Medulla oblongata (tissue), 1 donor: ENCODE results near the gene PTPRJ.

Experiments
- DNase-seq: peaks from one replicate; pipeline ENCODE4 v3.0.0-alpha.2; 2015; ENCODE audit errors: extremely low spot score

Gene PTPRJ

GRCh38 chr11:47994417-47994816 is 14.1 kb downstream of the PTPRJ start:
- no peak for DNase-seq

- no peak for DNase-seq
Observed at GRCh38 chr11:47995360-47995769, 15.0 kb downstream of the PTPRJ start.

DNA sequence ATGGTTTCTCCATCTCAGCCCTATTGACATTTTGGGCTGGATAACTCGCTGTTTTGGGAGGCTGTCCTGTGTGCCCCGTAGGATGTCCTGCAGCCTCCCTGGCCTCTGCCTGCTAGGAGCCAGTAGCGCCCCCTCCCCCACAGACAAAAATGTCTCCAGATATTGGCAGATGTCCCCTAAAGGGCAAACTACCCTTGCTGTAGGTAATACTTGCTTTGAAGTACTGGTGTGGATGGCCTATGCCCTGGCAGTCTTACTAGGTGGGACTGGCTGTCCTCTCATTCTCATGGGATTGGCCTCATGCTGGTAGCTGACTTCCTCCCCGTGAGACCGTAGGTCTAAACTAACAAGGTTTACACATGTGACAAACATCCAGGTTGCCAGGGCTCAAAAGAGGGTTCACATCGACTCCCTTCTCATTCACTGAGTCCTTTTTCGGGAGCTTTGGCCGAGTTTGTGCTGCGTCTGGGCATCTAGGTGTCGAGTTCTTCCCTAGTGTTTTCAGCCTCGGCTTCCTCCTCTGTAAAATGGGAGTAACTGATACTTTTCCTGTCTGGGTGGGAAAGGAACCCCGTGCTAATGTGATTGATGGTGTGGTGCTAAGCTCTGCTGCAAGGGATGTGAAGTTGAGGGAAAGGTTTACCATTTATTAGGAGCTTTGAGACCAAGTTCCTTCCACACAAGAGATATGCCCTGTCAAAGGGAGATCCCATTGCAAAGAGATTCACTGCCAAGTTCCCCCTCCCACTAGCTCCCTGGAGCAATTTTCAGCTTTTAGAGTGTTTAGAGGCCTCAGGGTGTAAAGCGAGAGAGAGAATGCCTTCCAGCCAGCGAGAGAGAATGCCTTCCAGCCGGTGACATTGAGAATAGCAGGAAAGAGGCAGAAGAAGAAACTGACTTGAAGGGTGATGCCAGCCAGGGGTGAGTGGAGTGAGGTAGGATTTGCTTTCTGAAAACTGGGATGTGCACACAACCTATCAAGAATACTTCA is 17.0 kb downstream of the PTPRJ start:
- no peak for DNase-seq

DNA sequence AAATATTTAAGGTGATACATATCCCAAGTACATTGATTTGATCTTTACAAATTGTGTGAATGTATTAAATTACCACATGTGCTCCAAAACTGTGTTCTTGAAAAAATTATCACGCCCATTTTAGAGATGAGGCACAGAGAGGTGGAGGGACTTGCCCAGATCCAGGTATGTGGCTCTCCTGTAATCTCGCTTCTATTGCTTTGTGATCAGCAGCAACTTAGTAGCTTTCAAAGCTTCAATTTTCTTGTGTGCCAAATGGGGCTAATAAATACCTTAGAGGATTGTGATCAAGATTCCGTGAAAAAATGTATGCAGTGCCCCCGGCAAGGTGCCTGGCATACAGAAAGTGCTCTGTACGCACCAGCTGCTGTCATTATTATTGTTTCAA is 18.0 kb downstream of the PTPRJ start:
- DNase-seq, result no peak

DNA sequence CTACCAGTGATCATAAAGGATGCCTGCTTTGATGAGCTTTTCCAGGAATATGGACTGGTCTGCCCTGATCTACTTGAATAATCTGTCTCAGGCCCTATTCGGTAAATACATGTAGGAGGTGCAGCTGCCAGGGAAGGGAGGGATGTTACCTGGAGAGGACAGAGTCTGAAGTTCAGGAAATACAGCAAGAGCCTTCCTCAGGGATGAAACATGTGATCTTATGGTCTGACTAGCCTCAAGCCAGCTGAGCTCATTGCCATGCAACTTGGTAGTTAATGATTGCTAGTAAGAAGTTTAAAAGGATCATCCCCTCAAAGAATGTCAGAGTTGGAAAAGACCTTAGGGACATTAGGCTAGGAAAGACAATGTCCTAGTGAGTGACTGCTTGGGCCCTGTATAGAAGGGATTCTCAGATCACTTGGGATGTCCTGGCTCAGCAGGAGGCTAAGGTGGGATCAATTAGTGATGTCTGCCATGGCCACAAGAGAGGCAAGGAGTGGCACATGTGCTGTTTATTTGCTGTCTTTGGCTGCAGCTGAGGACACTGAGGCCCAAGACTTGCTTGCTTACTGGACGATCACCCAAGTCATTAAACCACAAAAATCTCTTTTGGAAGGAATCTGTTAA is 18.5 kb downstream of the PTPRJ start:
- DNase-seq, result no peak

DNA sequence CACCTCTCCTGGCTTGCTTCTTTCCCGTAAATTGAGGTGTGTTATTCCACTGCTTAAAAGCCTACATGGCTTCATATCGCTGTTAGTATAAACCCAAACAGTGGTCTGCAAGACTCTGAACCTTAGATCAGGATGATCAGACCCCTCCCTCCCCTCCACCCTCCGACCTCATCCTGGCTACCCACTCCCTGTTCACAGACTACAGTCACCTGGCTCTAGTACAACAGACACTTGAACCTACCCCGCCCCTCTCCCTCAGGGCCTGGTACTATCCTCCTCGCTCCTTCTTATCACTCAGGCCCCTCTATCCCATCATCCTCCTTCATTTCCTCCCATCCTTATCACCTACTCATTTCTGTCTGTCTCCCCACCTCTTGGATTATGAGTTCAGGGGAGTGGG is 20.1 kb downstream of the PTPRJ start:
- no peak for DNase-seq

- DNase-seq, result no peak
Observed at GRCh38 chr11:48001438-48002021, 21.2 kb downstream of the PTPRJ start.

DNA sequence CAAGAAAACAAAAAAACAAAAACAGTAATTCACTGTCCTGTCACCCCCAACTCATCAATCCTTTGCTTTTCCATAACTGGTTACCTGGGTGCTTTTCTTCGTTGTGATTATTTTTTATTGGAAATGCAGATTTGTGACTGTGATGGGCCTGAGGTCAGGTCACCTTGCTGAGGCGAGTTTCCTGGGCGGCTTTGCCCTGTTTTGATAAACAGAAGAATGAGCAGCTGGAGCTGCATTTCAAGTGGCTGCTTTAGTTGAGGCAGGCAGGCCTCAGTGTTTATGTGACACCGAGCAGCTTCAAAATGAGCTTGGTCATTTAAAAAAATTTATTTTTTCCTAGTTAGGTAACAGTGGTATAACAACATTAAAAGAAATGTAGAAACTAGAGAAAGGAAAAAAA is 22.2 kb downstream of the PTPRJ start:
- DNase-seq, result no peak

DNA sequence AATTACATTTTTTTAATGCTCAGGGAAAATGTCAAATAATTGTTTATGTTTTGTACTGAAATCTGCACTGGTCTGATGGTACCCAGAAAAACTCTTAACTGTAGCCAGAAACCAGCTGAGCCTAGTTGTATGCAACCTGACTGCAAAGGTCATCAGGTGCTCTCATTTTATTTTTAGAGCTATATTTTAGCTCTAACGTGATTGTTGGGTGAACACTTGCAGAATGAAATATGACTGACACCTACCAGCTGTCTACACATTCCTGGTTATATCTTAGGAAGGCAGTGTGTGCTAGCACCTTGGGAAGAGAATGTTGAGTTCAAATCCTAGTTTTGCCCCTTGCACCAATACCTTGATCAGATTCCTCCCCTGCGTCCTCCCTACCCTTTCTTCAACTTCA is 23.6 kb downstream of the PTPRJ start:
- no peak for DNase-seq

DNA sequence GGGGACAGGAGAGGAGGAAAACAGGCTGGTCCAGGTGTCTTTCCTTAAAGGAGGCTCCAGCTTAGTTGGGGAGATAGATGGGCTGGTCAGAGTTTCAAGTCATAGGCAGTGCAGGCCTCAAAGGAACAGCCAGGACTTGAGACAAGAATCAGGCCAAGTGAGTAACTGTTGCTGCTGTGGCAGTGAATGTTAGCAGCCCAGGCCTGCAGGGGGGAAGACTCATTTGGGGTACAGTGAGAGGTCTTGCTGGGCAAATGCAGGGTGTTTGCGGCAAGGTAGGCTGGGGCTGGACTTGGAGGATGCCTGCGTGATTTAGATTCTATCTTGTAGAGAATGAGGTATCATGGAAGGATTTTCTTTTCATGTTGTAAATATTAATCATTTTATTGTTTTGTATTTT is 24.1 kb downstream of the PTPRJ start:
- DNase-seq, result no peak

GRCh38 chr11:48005136-48005535 is 24.8 kb downstream of the PTPRJ start:
- DNase-seq, result no peak

GRCh38 chr11:48005831-48006270 is 25.5 kb downstream of the PTPRJ start:
- no peak for DNase-seq

DNA sequence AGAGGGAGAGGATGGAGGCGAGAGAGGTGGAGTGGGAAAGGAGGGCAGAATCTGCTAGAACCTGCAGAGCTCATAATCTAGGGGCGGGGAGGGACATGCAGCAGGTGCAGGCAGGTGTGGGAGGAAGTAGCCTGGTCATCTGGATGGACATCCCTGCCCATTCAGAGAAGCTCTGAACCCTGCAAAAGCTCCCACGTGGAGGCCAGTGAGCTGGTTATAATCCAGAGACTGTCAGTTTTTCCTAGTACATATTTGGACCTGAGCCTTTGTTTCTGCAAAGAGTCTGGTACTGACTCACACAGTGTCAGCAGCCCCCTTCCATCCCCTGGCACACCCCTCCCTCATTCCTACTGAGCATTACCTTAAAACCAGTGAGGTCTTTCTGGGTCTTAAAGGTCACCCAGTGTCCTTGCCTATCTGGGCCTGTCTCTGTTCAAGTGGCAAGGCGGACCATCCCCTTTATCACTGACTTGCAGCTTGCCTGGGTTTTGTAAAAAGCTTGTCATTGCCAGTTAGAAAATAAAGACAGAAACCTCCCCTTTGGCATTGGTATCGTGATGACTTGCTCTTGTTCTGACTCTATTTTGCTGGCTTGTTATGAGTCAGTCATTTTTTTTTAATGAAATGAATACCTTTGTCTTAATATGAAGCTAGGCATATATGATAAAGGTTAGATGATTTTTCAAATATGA is 26.1 kb downstream of the PTPRJ start:
- no peak for DNase-seq

GRCh38 chr11:48007677-48008076 is 27.3 kb downstream of the PTPRJ start:
- no peak for DNase-seq

DNA sequence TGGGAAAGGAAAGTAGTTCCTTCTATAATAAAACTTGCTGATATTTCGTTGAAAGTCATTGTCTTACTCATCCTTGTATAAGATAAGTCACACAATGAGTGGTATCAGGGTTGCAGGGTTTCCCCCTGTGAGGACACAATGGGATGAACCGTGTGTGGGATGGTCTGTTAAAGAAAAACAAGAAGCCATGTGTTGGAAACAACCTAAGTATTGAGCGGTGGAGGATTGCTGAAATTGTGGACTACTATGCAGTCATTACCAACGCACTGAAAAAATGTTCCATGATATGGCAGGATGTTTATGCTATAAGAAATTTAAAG is 28.6 kb downstream of the PTPRJ start:
- no peak for DNase-seq

DNA sequence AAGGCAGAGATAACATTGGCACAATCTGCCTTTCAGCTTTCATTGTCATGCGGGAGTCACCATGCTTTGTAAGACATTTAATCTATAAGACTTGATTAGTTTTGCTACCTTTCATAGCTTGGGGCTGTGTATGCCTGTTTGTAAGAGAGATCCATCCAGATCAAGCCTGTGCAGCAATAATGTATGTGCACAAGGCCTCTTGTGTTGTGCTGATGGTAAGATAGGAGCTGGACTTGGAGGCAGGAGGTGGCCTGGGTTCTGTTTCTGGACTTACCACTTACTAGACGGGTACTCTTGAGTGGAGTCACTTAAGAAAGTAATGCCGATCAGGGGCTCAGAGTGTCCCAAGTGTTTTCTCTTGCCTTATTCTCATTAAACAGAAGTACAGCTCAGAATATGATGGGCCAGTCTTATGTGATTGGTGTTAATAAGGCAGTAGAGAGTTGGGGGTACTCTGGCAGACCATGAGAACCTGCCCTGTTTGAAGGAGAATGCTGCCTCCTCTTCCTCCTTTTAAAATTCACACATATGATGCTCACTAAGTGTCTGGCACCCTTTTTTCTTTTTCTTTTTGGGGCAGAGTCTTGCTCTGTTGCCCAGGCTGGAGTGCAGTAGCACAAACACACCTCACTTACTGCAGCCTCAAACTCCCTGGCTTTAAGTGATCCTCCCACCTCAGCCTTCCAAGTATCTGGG is 30.9 kb downstream of the PTPRJ start:
- no peak for DNase-seq

DNA sequence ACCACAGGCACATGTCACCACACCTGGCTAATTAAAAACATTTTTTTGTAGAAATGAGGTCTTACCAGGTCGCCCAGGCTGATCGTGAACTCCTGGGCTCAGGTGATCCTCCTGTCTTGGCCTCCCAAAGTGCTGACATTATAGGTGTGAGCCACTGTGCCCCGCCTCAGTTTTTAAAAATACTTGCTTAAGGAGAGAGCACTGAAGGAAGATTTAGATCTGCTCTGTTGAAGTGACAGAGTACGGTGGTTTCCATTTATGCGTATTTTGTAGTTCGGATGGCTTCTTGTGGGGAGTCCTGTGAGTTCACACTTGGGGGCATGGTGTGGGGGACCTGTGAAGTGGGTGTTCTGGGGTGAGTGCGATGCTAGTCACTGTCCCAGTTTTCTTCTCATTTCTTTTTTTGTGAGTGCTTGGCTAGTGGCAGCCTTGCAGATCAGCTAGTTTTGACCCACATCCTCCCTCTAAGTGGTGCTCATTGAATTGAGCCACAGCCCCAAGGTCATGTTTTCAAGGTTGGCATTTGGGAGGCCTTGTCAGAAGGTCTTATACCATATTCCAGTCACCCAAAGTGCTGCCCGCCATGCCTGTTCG is 31.5 kb downstream of the PTPRJ start:
- DNase-seq, result no peak

GRCh38 chr11:48013269-48013901 is 33.0 kb downstream of the PTPRJ start:
- no peak for DNase-seq

DNA sequence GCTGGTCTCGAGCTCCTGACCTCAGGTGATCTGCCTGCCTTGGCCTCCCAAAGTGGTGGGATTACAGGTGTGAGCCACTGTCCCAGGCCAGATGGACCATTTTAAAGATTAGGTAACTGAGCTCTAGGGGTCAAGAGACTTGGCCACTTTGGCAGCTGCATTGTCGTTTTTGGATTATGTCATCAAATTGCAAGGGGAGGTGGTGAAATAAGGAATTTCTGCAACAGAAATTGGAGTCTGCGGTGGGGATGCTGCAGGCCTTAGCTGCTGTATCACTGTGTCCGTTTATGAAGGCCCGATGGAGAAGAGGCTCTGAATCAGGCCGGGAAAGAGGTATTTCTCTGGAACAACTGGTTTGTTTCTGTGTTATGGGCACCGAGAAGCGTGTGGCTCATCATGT is 34.6 kb downstream of the PTPRJ start:
- DNase-seq, result no peak

DNA sequence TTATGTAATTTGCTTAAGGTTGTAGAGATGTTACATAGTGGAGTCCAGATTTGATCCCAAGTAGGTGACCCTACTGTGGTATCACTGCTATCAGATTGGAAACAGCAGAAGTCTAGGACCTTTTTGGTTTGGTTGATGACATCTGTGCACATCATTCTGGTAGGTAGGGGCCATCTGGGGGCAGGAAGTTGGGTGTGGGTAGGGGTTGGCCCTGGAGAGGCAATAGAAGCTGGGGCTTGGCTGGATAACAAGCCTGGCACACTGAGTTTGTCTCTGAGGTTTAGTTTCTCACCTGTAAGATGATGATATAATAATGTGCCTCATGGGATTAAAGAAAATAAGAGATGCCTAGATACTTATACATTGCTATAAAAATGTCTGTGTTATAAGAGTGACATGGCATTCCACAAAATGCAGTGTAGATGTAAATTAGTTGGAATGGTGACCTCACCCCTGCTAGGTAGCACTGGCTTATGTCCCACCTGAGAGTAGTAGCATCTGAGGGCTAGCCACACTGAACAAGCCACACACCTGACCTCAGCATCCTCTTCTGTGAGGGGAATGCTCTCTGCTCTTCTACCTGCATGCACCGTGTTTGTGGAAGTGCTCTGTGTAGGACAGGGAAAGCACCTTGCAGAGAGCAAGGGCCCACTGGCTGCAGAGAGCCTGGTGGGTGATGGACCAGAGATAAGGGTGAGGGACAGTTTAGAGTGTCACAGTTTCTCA is 36.9 kb downstream of the PTPRJ start:
- DNase-seq, result no peak
